Jurkat, Clone E6-1 (cell line): ENCODE data around the gene COPS6.

ENCODE experiments used
- DNase-seq: peaks from one replicate; pipeline ENCODE4 v3.0.0-alpha.2; 2011; ENCODE audit warnings: low read depth, low spot score
- H3K4me3 ChIP-seq: 2 replicates; pipeline ENCODE4 v1.5.1; 2011; ENCODE audit warnings: mild to moderate bottlenecking, low read length, control low read depth, moderate library complexity

Gene COPS6

GRCh38 chr7:100075418-100075817 is 13.4 kb upstream of the COPS6 start:
- DNase-seq: no peak
- H3K4me3 ChIP-seq: no peak overlapping the region

- no peak for DNase-seq
- H3K4me3 ChIP-seq: no peak overlapping the region
These were observed 11.6 kb upstream of the COPS6 start for GRCh38 chr7:100077205-100077604.

- no peak for DNase-seq
- no peak overlapping the region for H3K4me3 ChIP-seq
These were observed 9.7 kb upstream of the COPS6 start for GRCh38 chr7:100079024-100079560.

GRCh38 chr7:100080907-100081534 is 7.7 kb upstream of the COPS6 start:
- peak overlapping the region; percentile 99 for H3K4me3 ChIP-seq
- DNase-seq: no peak

- peak; percentile 98 for DNase-seq
- H3K4me3 ChIP-seq: peak within 1 kb of the TSS; percentile 99
These were observed 7.2 kb upstream of the COPS6 start, which contains the start of gene ZNF3 for GRCh38 chr7:100081535-100082102. TSS of gene ZNF3 (minus strand) at chr7:100081723. CDS start at chr7:100077357, 4,366 bp downstream.

- no peak for DNase-seq
- H3K4me3 ChIP-seq: no peak overlapping the region
These were observed 5.8 kb upstream of the COPS6 start for GRCh38 chr7:100082978-100083377.

- DNase-seq: no peak
These were observed 3.3 kb upstream of the COPS6 start for GRCh38 chr7:100085515-100085914.

GRCh38 chr7:100087055-100087750 is 1.6 kb upstream of the COPS6 start:
- no peak for DNase-seq

More at GRCh38 chr7:100085515-100085914, 3.3 kb upstream of the COPS6 start:
- no peak overlapping the region for H3K4me3 ChIP-seq

GRCh38 chr7:100088095-100088620 is 611 bp upstream of the COPS6 start:
- no peak for DNase-seq
- H3K4me3 ChIP-seq: peak overlapping the region; percentile 95

More at GRCh38 chr7:100087055-100087750, 1.6 kb upstream of the COPS6 start:
- H3K4me3 ChIP-seq: no peak overlapping the region

GRCh38 chr7:100089458-100090196 is 858 bp downstream of the COPS6 start:
- H3K4me3 ChIP-seq: peak overlapping the region; percentile 95

GRCh38 chr7:100090527-100091410 is 2.0 kb downstream of the COPS6 start:
- H3K4me3 ChIP-seq: no peak overlapping the region
- no peak for DNase-seq

More at GRCh38 chr7:100089458-100090196, 858 bp downstream of the COPS6 start:
- DNase-seq: no peak

- H3K4me3 ChIP-seq: no peak overlapping the region
- no peak for DNase-seq
These were observed 2.8 kb downstream of the COPS6 start for GRCh38 chr7:100091411-100092181.

- DNase-seq: no peak
- H3K4me3 ChIP-seq: no peak overlapping the region
These were observed 4.3 kb downstream of the COPS6 start for GRCh38 chr7:100093054-100093453.

GRCh38 chr7:100093498-100093897 is 4.7 kb downstream of the COPS6 start:
- DNase-seq: no peak
- no peak overlapping the region for H3K4me3 ChIP-seq

- H3K4me3 ChIP-seq: no peak overlapping the region
- no peak for DNase-seq
These were observed 5.2 kb downstream of the COPS6 start for GRCh38 chr7:100093925-100094486.

GRCh38 chr7:100095289-100095688 is 6.5 kb downstream of the COPS6 start:
- no peak for DNase-seq
- H3K4me3 ChIP-seq: no peak overlapping the region

- DNase-seq: no peak
- no peak overlapping the region for H3K4me3 ChIP-seq
These were observed 6.9 kb downstream of the COPS6 start for GRCh38 chr7:100095704-100096103.
